ENCODE results near the gene RFX3.

RFX3 gene

GRCh38 chr9:3250741-3251140 is 275.1 kb downstream of the RFX3 start:
- Histone ChIP-seq H4K20me1 (ENCODE audit: insufficient read depth, low read length) (no peaks in the 10 kb centered on the region), H3K36me3 (ENCODE audit: insufficient read depth, low read length) (peaks cover 25% of the 10 kb centered on the region; the same call in 1 of the 2 replicates), H3K27ac (ENCODE audit: low read depth, low read length, poor library complexity, severe bottlenecking) (no peak overlapping the region), H3F3A (ENCODE audit: insufficient read depth, low read length) (no peaks in the 10 kb centered on the region), H3K9me3 (ENCODE audit: low read length) (no peaks in the 10 kb centered on the region), H3K79me2 (ENCODE audit: insufficient read depth, low read length) (no peaks in the 10 kb centered on the region), H3K9ac (ENCODE audit: low read length) (no peak overlapping the region), H3K4me3 (ENCODE audit: low read depth, low read length, poor library complexity, severe bottlenecking) (no peak overlapping the region), H3K4me2 (ENCODE audit: low read length) (no peak overlapping the region), H3K27me3 (ENCODE audit: insufficient read depth, low read length) (no peaks in the 10 kb centered on the region), H2AFZ (ENCODE audit: low read length) (no peak overlapping the region), H3K9me2 (ENCODE audit: low read depth, low read length) (no peaks in the 10 kb centered on the region), H3K4me1 (ENCODE audit: insufficient read depth, low read length, severe bottlenecking) (no peaks in the 10 kb centered on the region)
- TF ChIP-seq EZH2 (IDR thresholded peaks at IDR 0.05; ENCODE audit: borderline replicate concordance, low read length) (no peak), CTCF (IDR thresholded peaks at IDR 0.05; ENCODE audit: low read length) (no peak)

- Histone ChIP-seq H3K79me2 (ENCODE audit: insufficient read depth, low read length) (no peaks in the 10 kb centered on the region), H4K20me1 (ENCODE audit: insufficient read depth, low read length) (no peaks in the 10 kb centered on the region), H3K4me2 (ENCODE audit: low read length) (no peak overlapping the region), H3F3A (ENCODE audit: insufficient read depth, low read length) (no peaks in the 10 kb centered on the region), H3K9me2 (ENCODE audit: low read depth, low read length) (no peaks in the 10 kb centered on the region), H3K27me3 (ENCODE audit: insufficient read depth, low read length) (no peaks in the 10 kb centered on the region), H2AFZ (ENCODE audit: low read length) (no peak overlapping the region), H3K27ac (ENCODE audit: low read depth, low read length, poor library complexity, severe bottlenecking) (no peak overlapping the region), H3K4me3 (ENCODE audit: low read depth, low read length, poor library complexity, severe bottlenecking) (no peak overlapping the region), H3K9me3 (ENCODE audit: low read length) (no peaks in the 10 kb centered on the region), H3K4me1 (ENCODE audit: insufficient read depth, low read length, severe bottlenecking) (peaks cover 4% of the 10 kb centered on the region), H3K36me3 (ENCODE audit: insufficient read depth, low read length) (peaks cover 14% of the 10 kb centered on the region; the same call in 1 of the 2 replicates), H3K9ac (ENCODE audit: low read length) (no peak overlapping the region)
- TF ChIP-seq EZH2 (IDR thresholded peaks at IDR 0.05; ENCODE audit: borderline replicate concordance, low read length) (no peak), CTCF (IDR thresholded peaks at IDR 0.05; ENCODE audit: low read length) (no peak)
Measured at GRCh38 chr9:3247211-3247610, 278.6 kb downstream of the RFX3 start.

- no peaks in the 10 kb centered on the region for H3K79me2 ChIP-seq (ENCODE audit: insufficient read depth, low read length)
- no peaks in the 10 kb centered on the region for H3K27me3 ChIP-seq (ENCODE audit: insufficient read depth, low read length)
- H3K9ac ChIP-seq (ENCODE audit: low read length): no peak overlapping the region
- no peaks in the 10 kb centered on the region for H3K9me3 ChIP-seq (ENCODE audit: low read length)
- peaks cover 14% of the 10 kb centered on the region; the same call in 1 of the 2 replicates for H3K36me3 ChIP-seq (ENCODE audit: insufficient read depth, low read length)
- no peak overlapping the region for H3K27ac ChIP-seq (ENCODE audit: low read depth, low read length, poor library complexity, severe bottlenecking)
- peaks cover 4% of the 10 kb centered on the region for H3K4me1 ChIP-seq (ENCODE audit: insufficient read depth, low read length, severe bottlenecking)
- TF ChIP-seq EZH2 (IDR thresholded peaks at IDR 0.05; ENCODE audit: borderline replicate concordance, low read length): no peak
- no peak for TF ChIP-seq CTCF (IDR thresholded peaks at IDR 0.05; ENCODE audit: low read length)
- H3K4me3 ChIP-seq (ENCODE audit: low read depth, low read length, poor library complexity, severe bottlenecking): no peak overlapping the region
- H2AFZ ChIP-seq (ENCODE audit: low read length): no peak overlapping the region
- no peaks in the 10 kb centered on the region for H4K20me1 ChIP-seq (ENCODE audit: insufficient read depth, low read length)
- H3K9me2 ChIP-seq (ENCODE audit: low read depth, low read length): no peaks in the 10 kb centered on the region
- H3K4me2 ChIP-seq (ENCODE audit: low read length): no peak overlapping the region
- no peaks in the 10 kb centered on the region for H3F3A ChIP-seq (ENCODE audit: insufficient read depth, low read length)
Measured at GRCh38 chr9:3246241-3246640, 279.6 kb downstream of the RFX3 start.

Data from OCI-LY1 (cell line).